BLaER1 treated with 17β-estradiol and CSF1 and Interleukin-3, amounts not matched to agents 10 nM and 100 nM (cell line): Measurements from ENCODE around the gene IL18R1.

ENCODE experiments used
- H3K27ac ChIP-seq, 11 experiments: shearing (Covaris generic); formaldehyde crosslinking; 2 replicates each; pipeline ENCODE4 v1.8.1; 2022
- H3K27me3 ChIP-seq, 11 experiments: shearing (Covaris generic); formaldehyde crosslinking; 2 replicates each; pipeline ENCODE4 v1.8.1; 2022
- H3K36me3 ChIP-seq, 11 experiments: shearing (Covaris generic); formaldehyde crosslinking; 2 replicates each; pipeline ENCODE4 v1.8.1; 2022
- H3K4me1 ChIP-seq, 10 experiments: shearing (Covaris generic); formaldehyde crosslinking; 2 replicates each; pipeline ENCODE4 v1.8.1; 2022
- H3K4me2 ChIP-seq, 11 experiments: shearing (Covaris generic); formaldehyde crosslinking; 2 replicates each; pipeline ENCODE4 v1.8.1; 2022
- H3K4me3 ChIP-seq, 10 experiments: shearing (Covaris generic); formaldehyde crosslinking; 2 replicates each; pipeline ENCODE4 v1.8.1; 2022
- H3K9ac ChIP-seq, 11 experiments: shearing (Covaris generic); formaldehyde crosslinking; 2 replicates each; pipeline ENCODE4 v1.8.1; 2022
- H3K9me3 ChIP-seq, 11 experiments: shearing (Covaris generic); formaldehyde crosslinking; replicated peaks in 1 of 11; 2 replicates each; pipeline ENCODE4 v1.8.1; 2022
- H4K20me1 ChIP-seq, 11 experiments: shearing (Covaris generic); formaldehyde crosslinking; 2 replicates each; pipeline ENCODE4 v1.8.1; 2022
- Cebpa-rat ChIP-seq, 11 experiments: shearing (Covaris generic); IDR thresholded peaks; 2 replicates each; pipeline ENCODE4 v1.8.1; 2022

The IL18R1 gene

GRCh38 chr2:102418421-102418961 is 62.9 kb downstream of the IL18R1 start:
- TF ChIP-seq Cebpa-rat (IDR thresholded peaks at IDR 0.05): peak in 2 of 11 experiments; percentile 51 to 55; a peak in 3 of 22 replicates
- Histone ChIP-seq H3K4me1 (peaks cover 20 to 65% (median 29%) of the 10 kb centered on the region in 10 experiments), H3K4me3 (no peak overlapping the region), H3K36me3 (no peaks in the 10 kb centered on the region), H3K27ac (peak overlapping the region in 9 of 11 experiments; percentile 56 to 85 (median 78); a peak in 18 of 22 replicates), H3K9me3 (peaks cover 12 to 42% (median 25%) of the 10 kb centered on the region in 11 experiments; a peak in 21 of 22 replicates), H4K20me1 (no peaks in the 10 kb centered on the region), H3K9ac (peak overlapping the region in 5 of 11 experiments; percentile 10 to 64 (median 41); a peak in 7 of 22 replicates), H3K4me2 (peak overlapping the region; percentile 28 to 79 (median 63); a peak in 20 of 22 replicates), H3K27me3 (no peaks in the 10 kb centered on the region)

- Histone ChIP-seq H3K4me2 (peak overlapping the region in 7 of 11 experiments; percentile 50 to 79 (median 63); a peak in 7 of 22 replicates), H3K27me3 (no peaks in the 10 kb centered on the region), H3K4me3 (no peak overlapping the region), H3K36me3 (no peaks in the 10 kb centered on the region), H3K4me1 (peaks cover 20 to 78% (median 34%) of the 10 kb centered on the region in 10 experiments), H3K9ac (no peak overlapping the region), H4K20me1 (no peaks in the 10 kb centered on the region), H3K9me3 (peaks cover 2 to 24% (median 10%) of the 10 kb centered on the region in 11 experiments; a peak in 11 of 22 replicates), H3K27ac (peak overlapping the region in 9 of 11 experiments; percentile 56 to 85 (median 78); a peak in 10 of 22 replicates)
- no peak for TF ChIP-seq Cebpa-rat (IDR thresholded peaks at IDR 0.05)
Measured at GRCh38 chr2:102420290-102420689, 64.7 kb downstream of the IL18R1 start.

- no peak for TF ChIP-seq Cebpa-rat (IDR thresholded peaks at IDR 0.05)
- peaks cover 20 to 80% (median 40%) of the 10 kb centered on the region in 10 experiments for H3K4me1 ChIP-seq
Measured at GRCh38 chr2:102421890-102422759, 66.5 kb downstream of the IL18R1 start.

GRCh38 chr2:102422910-102423309 is 67.3 kb downstream of the IL18R1 start, which contains the start of gene IL18RAP:
IL18RAP (plus strand) TSS chr2:102423160; CDS start chr2:102423278, 118 bp downstream.
- Histone ChIP-seq H3K27ac (no peak within 1 kb of the TSS; a peak in 2 of 22 replicates), H3K4me3 (no peak within 1 kb of the TSS), H3K9me3 (0 out of 22 replicates have a peak, but pooled peaks cover 0 to 2% (median 0%) of the 10 kb centered on the region in 11 experiments), H3K27me3 (no peaks in the 10 kb centered on the region), H3K36me3 (no peaks in the 10 kb centered on the region), H3K9ac (no peak within 1 kb of the TSS), H3K4me1 (peaks cover 15 to 73% (median 33%) of the 10 kb centered on the region in 10 experiments), H3K4me2 (peak within 1 kb of the TSS in 3 of 11 experiments; percentile 7 to 19 (median 13); a peak in 2 of 22 replicates), H4K20me1 (no peaks in the 10 kb centered on the region)
- no peak for TF ChIP-seq Cebpa-rat (IDR thresholded peaks at IDR 0.05)

More at GRCh38 chr2:102421890-102422759, 66.5 kb downstream of the IL18R1 start:
- Histone ChIP-seq H3K4me3 (no peak overlapping the region), H3K27ac (no peak overlapping the region; a peak in 2 of 22 replicates), H4K20me1 (no peaks in the 10 kb centered on the region), H3K27me3 (no peaks in the 10 kb centered on the region), H3K36me3 (no peaks in the 10 kb centered on the region), H3K9ac (no peak overlapping the region), H3K9me3 (peaks cover 0 to 7% (median 2%) of the 10 kb centered on the region in 11 experiments; a peak in 7 of 22 replicates), H3K4me2 (peak overlapping the region in 3 of 11 experiments; percentile 7 to 13 (median 13); a peak in 1 of 22 replicates)

GRCh38 chr2:102423368-102423767 is 67.8 kb downstream of the IL18R1 start:
- Histone ChIP-seq H3K9me3 (0 out of 22 replicates have a peak, but pooled peaks cover 0 to 4% (median 0%) of the 10 kb centered on the region in 11 experiments), H3K4me1 (peaks cover 12 to 68% (median 29%) of the 10 kb centered on the region in 10 experiments), H3K27ac (no peak overlapping the region), H3K27me3 (no peaks in the 10 kb centered on the region), H3K4me3 (no peak overlapping the region), H4K20me1 (no peaks in the 10 kb centered on the region), H3K9ac (no peak overlapping the region), H3K36me3 (no peaks in the 10 kb centered on the region), H3K4me2 (peak overlapping the region in 2 of 11 experiments; percentile 3 to 19; a peak in 2 of 22 replicates)
- TF ChIP-seq Cebpa-rat (IDR thresholded peaks at IDR 0.05): no peak

GRCh38 chr2:102424754-102425153 is 69.2 kb downstream of the IL18R1 start:
- Histone ChIP-seq H4K20me1 (no peaks in the 10 kb centered on the region), H3K36me3 (no peaks in the 10 kb centered on the region), H3K4me1 (peaks cover 0 to 54% (median 15%) of the 10 kb centered on the region in 10 experiments; a peak in 16 of 20 replicates), H3K4me2 (peak overlapping the region in 5 of 11 experiments; percentile 3 to 46 (median 22); a peak in 6 of 22 replicates), H3K9me3 (0 out of 22 replicates have a peak, but pooled peaks cover 0 to 4% (median 0%) of the 10 kb centered on the region in 11 experiments), H3K27ac (no peak overlapping the region; a peak in 1 of 22 replicates), H3K9ac (no peak overlapping the region), H3K27me3 (no peaks in the 10 kb centered on the region), H3K4me3 (no peak overlapping the region)
- TF ChIP-seq Cebpa-rat (IDR thresholded peaks at IDR 0.05): no peak

- Histone ChIP-seq H3K4me1 (peaks cover 0 to 46% (median 12%) of the 10 kb centered on the region in 10 experiments; a peak in 11 of 20 replicates), H3K4me2 (peak overlapping the region in 5 of 11 experiments; percentile 3 to 46 (median 25); a peak in 8 of 22 replicates)
Measured at GRCh38 chr2:102425441-102426132, 70.0 kb downstream of the IL18R1 start.

GRCh38 chr2:102427249-102427648 is 71.7 kb downstream of the IL18R1 start:
- Histone ChIP-seq H3K9me3 (0 out of 22 replicates have a peak, but pooled peaks cover 0 to 4% (median 0%) of the 10 kb centered on the region in 11 experiments), H3K4me2 (no peak overlapping the region), H3K4me1 (peaks cover 0 to 32% (median 12%) of the 10 kb centered on the region in 10 experiments; a peak in 11 of 20 replicates), H3K36me3 (no peaks in the 10 kb centered on the region), H3K27ac (no peak overlapping the region), H3K27me3 (no peaks in the 10 kb centered on the region), H4K20me1 (no peaks in the 10 kb centered on the region), H3K9ac (no peak overlapping the region), H3K4me3 (no peak overlapping the region)
- TF ChIP-seq Cebpa-rat (IDR thresholded peaks at IDR 0.05): no peak

More at GRCh38 chr2:102425441-102426132, 70.0 kb downstream of the IL18R1 start:
- Histone ChIP-seq H3K27ac (peak overlapping the region in 2 of 11 experiments; percentile 14 to 28; a peak in 2 of 22 replicates), H3K27me3 (no peaks in the 10 kb centered on the region), H3K9ac (no peak overlapping the region), H3K36me3 (no peaks in the 10 kb centered on the region), H4K20me1 (no peaks in the 10 kb centered on the region), H3K4me3 (no peak overlapping the region), H3K9me3 (0 out of 22 replicates have a peak, but pooled peaks cover 0 to 4% (median 0%) of the 10 kb centered on the region in 11 experiments)
- TF ChIP-seq Cebpa-rat (IDR thresholded peaks at IDR 0.05): no peak
